Endothelial cell (in vitro differentiated cells): Measurements from ENCODE around the gene C1orf53. TPM values are rescaled to one million over a fixed set of nuclear protein-coding genes. Genes with fewer than 3 reads are reported as not detected.
"Not testable (repeated sequence)": the region's sequence is repeated elsewhere in the genome, so short reads cannot be mapped to it uniquely, and the experiment has no call there.

Experiments
- DNase-seq: peaks from one replicate; pipeline ENCODE4 v3.0.0; 2021; ENCODE audit warnings: low spot score
- H3K27ac Mint-ChIP-seq: one replicate; pipeline ENCODE4 v1.8.0; 2021; ENCODE audit warnings: mixed read lengths, inconsistent platforms; ENCODE audit not compliant: unreplicated experiment
- H3K27me3 Mint-ChIP-seq: one replicate; pipeline ENCODE4 v1.8.0; 2021; ENCODE audit warnings: mild to moderate bottlenecking, moderate library complexity, mixed read lengths, inconsistent platforms; ENCODE audit not compliant: unreplicated experiment
- H3K36me3 Mint-ChIP-seq: one replicate; pipeline ENCODE4 v1.8.0; 2021; ENCODE audit warnings: mild to moderate bottlenecking, low read depth, mixed read lengths, inconsistent platforms; ENCODE audit not compliant: unreplicated experiment
- H3K4me1 Mint-ChIP-seq: one replicate; pipeline ENCODE4 v1.8.0; 2021; ENCODE audit warnings: mild to moderate bottlenecking, mixed read lengths, inconsistent platforms; ENCODE audit not compliant: unreplicated experiment
- H3K4me3 Mint-ChIP-seq: one replicate; pipeline ENCODE4 v1.8.0; 2021; ENCODE audit warnings: mild to moderate bottlenecking, mixed read lengths, inconsistent platforms; ENCODE audit not compliant: unreplicated experiment
- H3K9me3 Mint-ChIP-seq: one replicate; pipeline ENCODE4 v1.8.0; 2021; ENCODE audit warnings: mixed read lengths, inconsistent platforms; ENCODE audit not compliant: unreplicated experiment
- long read RNA-seq: library from polyadenylated mRNA; unstranded; transcript quantifications from one replicate; pipeline ENCODE4 v2.0.0, GENCODE V29; 2020; ENCODE audit not compliant: unreplicated experiment
- total RNA-seq: library from RNA; stranded (reverse); fragmentation: NEBNext Ultra II Directional; extraction: Animal tissue kit (Norgen Biotek cat#: 25700); gene quantifications from one replicate; pipeline ENCODE4 v1.2.1, GENCODE V29; 2021; ENCODE audit not compliant: unreplicated experiment
- TF ChIP-seq, protein P1 (sequence below): fragments of 200-600 bp; sonication (generic); IDR thresholded peaks from one replicate; pipeline ENCODE4 v1.5.0; 2021; ENCODE audit warnings: antibody characterized with exemption; ENCODE audit not compliant: unreplicated experiment

Gene C1orf53
- total RNA-seq: 2.4 TPM
- long read RNA-seq, partial matches to known transcripts: 0 of 5 reads
- long read RNA-seq, other reads (novel, unspliced or antisense): 1 of 5 reads

DNA sequence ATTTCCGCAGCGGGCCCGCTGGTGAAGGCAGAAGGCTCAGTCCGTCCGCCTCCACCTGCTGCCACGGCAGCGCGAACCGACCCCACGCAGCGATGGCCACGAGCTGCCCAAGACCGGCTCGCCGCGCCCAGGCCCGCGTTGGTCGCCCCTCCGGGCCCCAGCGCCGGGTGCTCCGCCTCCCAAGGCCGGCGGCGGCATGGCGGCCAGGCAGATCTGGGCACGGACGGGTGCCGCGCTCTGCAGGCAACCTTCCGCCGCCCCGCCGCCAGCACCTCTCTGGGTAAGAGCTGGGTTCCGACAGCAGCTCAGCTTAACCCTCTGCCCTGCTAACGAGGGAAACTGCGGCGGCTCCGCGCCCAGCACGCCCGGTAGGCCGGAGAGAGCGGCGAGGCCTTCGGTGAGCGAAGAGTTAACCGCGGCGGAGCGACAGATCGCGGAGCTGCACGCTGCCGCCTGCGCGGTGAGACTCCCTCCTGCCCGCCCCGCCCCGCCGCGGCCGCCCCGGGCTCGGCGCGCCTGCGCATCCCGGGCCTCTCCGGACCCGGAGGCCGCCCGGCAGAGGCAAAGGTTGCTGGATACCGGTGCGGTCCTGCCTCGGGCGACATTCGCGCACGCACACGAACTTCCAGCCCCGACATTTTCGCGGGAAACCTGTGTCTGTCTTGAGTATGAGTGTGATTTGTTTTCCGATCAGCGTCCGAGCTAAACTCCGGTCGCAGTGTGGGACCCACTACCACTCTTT, at the start of gene C1orf53:
Gene C1orf53 (plus strand): TSS at position 177 of the 742 bp plus-strand sequence. CDS start 20 bp downstream, at position 197.
- DNase-seq: peak; percentile 92
- Mint-ChIP-seq H3K4me1 (peaks cover 12% of the 10 kb centered on the region), H3K36me3 (no peaks in the 10 kb centered on the region), H3K27ac (peak within 1 kb of the TSS; percentile 78), H3K4me3 (peak within 1 kb of the TSS; percentile 96), H3K9me3 (no peaks in the 10 kb centered on the region), H3K27me3 (peaks cover 17% of the 10 kb centered on the region)
- TF ChIP-seq, protein P1, sequence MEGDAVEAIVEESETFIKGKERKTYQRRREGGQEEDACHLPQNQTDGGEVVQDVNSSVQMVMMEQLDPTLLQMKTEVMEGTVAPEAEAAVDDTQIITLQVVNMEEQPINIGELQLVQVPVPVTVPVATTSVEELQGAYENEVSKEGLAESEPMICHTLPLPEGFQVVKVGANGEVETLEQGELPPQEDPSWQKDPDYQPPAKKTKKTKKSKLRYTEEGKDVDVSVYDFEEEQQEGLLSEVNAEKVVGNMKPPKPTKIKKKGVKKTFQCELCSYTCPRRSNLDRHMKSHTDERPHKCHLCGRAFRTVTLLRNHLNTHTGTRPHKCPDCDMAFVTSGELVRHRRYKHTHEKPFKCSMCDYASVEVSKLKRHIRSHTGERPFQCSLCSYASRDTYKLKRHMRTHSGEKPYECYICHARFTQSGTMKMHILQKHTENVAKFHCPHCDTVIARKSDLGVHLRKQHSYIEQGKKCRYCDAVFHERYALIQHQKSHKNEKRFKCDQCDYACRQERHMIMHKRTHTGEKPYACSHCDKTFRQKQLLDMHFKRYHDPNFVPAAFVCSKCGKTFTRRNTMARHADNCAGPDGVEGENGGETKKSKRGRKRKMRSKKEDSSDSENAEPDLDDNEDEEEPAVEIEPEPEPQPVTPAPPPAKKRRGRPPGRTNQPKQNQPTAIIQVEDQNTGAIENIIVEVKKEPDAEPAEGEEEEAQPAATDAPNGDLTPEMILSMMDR: no peak

DNA sequence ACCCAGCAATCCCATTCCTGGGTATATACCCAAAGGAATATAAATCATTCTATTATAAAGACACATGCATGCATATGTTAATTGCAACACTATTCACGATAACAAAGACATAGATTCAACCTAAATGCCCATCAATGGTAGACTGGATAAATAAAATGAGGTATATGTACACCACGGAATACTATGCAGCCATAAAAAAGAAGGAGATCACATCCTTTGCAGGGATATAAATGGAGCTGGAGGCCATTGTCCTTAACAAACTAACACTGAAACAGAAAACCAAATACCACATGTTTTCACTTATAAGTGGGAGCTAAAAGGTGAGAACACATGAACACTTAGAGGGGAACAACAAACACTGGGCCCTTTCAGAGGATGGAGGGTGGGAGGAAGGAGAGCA, 46.7 kb upstream of the C1orf53 start:
- not testable (repeated sequence) for H3K4me3 Mint-ChIP-seq, H3K27ac Mint-ChIP-seq, H3K4me1 Mint-ChIP-seq, H3K36me3 Mint-ChIP-seq, H3K27me3 Mint-ChIP-seq, DNase-seq, H3K9me3 Mint-ChIP-seq

DNA sequence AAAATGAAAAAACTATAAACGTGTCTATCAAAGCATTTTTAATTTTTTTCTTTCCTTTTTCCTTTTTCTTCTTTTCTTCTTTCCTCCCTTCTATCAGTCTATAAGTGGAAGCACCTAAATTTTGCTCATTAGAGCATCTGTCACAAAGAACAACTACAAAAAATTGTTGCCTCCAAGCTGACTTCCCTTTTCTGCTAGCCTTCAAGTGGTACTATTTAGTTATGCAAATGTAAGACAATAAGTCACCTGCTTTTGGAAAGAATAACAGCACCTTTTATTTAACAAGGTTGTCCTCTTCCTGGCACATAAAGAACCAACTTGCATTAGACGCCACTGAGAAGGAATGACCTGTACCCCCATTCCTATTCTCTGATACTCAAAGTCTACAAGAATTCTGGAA, 45.0 kb upstream of the C1orf53 start:
- Mint-ChIP-seq H3K27me3 (no peaks in the 10 kb centered on the region), H3K4me3 (no peak overlapping the region), H3K4me1 (no peaks in the 10 kb centered on the region), H3K36me3 (no peaks in the 10 kb centered on the region), H3K9me3 (no peaks in the 10 kb centered on the region), H3K27ac (no peak overlapping the region)
- TF ChIP-seq, protein P1: no peak
- DNase-seq: no peak

DNA sequence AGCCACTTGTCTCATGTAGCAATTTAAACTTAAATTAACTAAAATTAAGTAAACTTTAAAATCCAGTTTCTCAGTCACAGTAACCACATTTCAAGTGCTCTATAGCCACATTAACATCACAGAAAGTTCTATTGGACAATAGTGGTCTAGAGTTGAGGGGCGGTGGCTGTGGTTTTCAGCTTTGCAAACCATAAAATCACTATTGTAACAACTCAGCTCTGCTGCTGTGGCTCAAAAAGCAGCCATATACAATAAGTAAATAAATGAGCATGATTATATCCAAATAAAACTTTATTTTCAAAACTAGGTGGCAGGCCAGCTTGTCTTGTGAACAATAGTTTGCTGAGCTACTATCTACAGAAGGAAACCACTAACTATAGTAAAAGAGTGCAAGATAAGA, 43.4 kb upstream of the C1orf53 start:
- Mint-ChIP-seq H3K9me3 (no peaks in the 10 kb centered on the region), H3K4me3 (no peak overlapping the region), H3K27ac (no peak overlapping the region), H3K4me1 (peaks cover 6% of the 10 kb centered on the region), H3K36me3 (no peaks in the 10 kb centered on the region), H3K27me3 (no peaks in the 10 kb centered on the region)
- no peak for DNase-seq
- TF ChIP-seq, protein P1: no peak

DNA sequence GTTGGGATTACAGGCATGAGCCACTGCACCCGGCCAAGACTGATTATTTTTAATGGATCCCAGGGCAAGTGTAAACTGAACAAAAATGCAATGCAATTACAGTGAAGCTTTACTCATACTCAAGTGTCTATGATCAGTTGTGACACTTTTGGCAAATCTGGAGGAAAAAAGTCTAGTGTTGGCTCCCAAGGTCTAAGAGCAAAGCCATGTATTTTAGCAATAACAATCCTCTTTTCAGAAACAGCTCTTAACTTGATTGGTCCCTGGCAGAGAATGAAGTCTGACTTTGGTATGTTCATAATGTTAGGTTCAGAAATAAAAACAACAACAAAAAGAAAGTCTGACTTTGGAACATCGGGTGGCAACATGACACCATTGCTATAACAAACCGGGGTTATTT, 40.2 kb upstream of the C1orf53 start:
- peaks cover 10% of the 10 kb centered on the region for H3K4me1 Mint-ChIP-seq
- H3K27me3 Mint-ChIP-seq: no peaks in the 10 kb centered on the region
- DNase-seq: no peak
- TF ChIP-seq, protein P1: no peak
- no peaks in the 10 kb centered on the region for H3K9me3 Mint-ChIP-seq
- no peak overlapping the region for H3K27ac Mint-ChIP-seq
- H3K4me3 Mint-ChIP-seq: no peak overlapping the region
- no peaks in the 10 kb centered on the region for H3K36me3 Mint-ChIP-seq
